ENCODE results near the gene NALCN. TPM values are rescaled to one million over a fixed set of nuclear protein-coding genes. Genes with fewer than 3 reads are reported as not detected.
"Not testable (repeated sequence)": the region's sequence is repeated elsewhere in the genome, so short reads cannot be mapped to it uniquely, and the experiment has no call there.

NALCN gene
- total and polyA plus RNA-seq, 4 donors: 0.09 to 0.92 (median 0.18) TPM

DNA sequence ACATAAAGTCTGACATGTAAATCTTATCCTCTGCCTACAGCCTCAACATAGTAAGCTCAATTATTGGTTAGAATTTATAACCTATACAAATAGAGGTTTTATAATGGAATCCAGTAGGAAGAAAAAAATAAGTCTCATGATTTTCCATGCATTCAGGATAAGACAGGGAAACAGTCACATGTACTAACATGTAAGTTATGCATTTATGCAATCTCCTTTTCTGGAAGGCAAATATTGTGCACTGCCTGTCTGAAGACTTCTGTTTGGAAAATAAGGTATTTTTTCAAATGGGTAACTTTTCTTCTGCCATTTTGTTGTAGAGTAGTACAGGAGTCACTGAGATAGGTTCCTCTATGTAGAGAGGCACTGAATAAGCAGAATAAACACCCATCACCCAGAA is 92.7 kb downstream of the NALCN start (continued):
- TF ChIP-seq, protein P1, sequence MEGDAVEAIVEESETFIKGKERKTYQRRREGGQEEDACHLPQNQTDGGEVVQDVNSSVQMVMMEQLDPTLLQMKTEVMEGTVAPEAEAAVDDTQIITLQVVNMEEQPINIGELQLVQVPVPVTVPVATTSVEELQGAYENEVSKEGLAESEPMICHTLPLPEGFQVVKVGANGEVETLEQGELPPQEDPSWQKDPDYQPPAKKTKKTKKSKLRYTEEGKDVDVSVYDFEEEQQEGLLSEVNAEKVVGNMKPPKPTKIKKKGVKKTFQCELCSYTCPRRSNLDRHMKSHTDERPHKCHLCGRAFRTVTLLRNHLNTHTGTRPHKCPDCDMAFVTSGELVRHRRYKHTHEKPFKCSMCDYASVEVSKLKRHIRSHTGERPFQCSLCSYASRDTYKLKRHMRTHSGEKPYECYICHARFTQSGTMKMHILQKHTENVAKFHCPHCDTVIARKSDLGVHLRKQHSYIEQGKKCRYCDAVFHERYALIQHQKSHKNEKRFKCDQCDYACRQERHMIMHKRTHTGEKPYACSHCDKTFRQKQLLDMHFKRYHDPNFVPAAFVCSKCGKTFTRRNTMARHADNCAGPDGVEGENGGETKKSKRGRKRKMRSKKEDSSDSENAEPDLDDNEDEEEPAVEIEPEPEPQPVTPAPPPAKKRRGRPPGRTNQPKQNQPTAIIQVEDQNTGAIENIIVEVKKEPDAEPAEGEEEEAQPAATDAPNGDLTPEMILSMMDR (IDR thresholded peaks at IDR 0.05; ENCODE audit: low read depth, low read length, missing input control): no peak
- TF ChIP-seq YY1 (IDR thresholded peaks at IDR 0.05): no peak

DNA sequence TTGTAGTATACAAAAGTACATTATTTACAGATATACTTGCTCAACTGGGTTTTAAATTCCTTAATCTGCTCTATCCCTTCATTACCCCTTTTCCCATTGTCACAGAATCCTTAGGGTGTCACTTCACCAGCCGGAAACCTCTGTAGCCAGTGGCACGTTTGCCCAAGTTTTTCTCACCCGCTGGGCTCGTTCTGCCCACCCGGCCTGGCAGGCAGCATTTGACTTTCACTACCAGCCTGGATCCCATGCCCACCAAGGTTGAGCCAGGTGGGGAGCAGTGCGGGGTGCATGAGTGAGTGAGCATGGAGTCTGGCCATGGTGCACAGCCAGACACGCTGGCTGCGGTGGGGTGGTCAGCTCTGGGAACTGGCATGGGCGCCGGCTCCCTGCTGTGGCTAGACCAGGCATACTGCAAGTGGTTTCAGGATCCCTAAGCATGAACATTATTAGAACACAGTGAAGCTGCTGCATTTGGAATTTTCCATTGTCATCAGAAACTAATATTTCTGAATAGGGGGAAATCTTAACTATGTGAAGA is 98.3 kb downstream of the NALCN start:
- no peaks in the 10 kb centered on the region for H3K4me1 ChIP-seq (ENCODE audit: control insufficient read depth in 4 of 4, insufficient read depth in 4 of 4, low read length in 3 of 4)
- H3K27me3 ChIP-seq (ENCODE audit: control insufficient read depth in 4 of 4, insufficient read depth in 4 of 4, low read length in 3 of 4): no peaks in the 10 kb centered on the region
- DNase-seq (ENCODE audit: low spot score): no peak
- H3K36me3 ChIP-seq (ENCODE audit: control insufficient read depth in 4 of 4, insufficient read depth in 3 of 4, low read depth in 1 of 4, low read length in 3 of 4): no peaks in the 10 kb centered on the region
- H3K9me3 ChIP-seq (ENCODE audit: control insufficient read depth in 4 of 4, low read length in 3 of 4): no peaks in the 10 kb centered on the region
- WGBS: 67% methylated on average over 10 of the region's 10 CpGs
- no peak overlapping the region for H3K4me3 ChIP-seq (ENCODE audit: low read depth in 1 of 3, low read length in 3 of 3)
- H3K27ac ChIP-seq (ENCODE audit: low read depth in 1 of 2, low read length in 2 of 2): no peak overlapping the region
- H3K9ac ChIP-seq (ENCODE audit: low read depth in 1 of 2, low read length in 2 of 2): no peak overlapping the region
- TF ChIP-seq, protein P2, sequence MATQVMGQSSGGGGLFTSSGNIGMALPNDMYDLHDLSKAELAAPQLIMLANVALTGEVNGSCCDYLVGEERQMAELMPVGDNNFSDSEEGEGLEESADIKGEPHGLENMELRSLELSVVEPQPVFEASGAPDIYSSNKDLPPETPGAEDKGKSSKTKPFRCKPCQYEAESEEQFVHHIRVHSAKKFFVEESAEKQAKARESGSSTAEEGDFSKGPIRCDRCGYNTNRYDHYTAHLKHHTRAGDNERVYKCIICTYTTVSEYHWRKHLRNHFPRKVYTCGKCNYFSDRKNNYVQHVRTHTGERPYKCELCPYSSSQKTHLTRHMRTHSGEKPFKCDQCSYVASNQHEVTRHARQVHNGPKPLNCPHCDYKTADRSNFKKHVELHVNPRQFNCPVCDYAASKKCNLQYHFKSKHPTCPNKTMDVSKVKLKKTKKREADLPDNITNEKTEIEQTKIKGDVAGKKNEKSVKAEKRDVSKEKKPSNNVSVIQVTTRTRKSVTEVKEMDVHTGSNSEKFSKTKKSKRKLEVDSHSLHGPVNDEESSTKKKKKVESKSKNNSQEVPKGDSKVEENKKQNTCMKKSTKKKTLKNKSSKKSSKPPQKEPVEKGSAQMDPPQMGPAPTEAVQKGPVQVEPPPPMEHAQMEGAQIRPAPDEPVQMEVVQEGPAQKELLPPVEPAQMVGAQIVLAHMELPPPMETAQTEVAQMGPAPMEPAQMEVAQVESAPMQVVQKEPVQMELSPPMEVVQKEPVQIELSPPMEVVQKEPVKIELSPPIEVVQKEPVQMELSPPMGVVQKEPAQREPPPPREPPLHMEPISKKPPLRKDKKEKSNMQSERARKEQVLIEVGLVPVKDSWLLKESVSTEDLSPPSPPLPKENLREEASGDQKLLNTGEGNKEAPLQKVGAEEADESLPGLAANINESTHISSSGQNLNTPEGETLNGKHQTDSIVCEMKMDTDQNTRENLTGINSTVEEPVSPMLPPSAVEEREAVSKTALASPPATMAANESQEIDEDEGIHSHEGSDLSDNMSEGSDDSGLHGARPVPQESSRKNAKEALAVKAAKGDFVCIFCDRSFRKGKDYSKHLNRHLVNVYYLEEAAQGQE (IDR thresholded peaks at IDR 0.05): no peak
- no peak for TF ChIP-seq RAD21 (IDR thresholded peaks at IDR 0.05)
- TF ChIP-seq SP1 (IDR thresholded peaks at IDR 0.05): no peak
- no peak for TF ChIP-seq YY1 (IDR thresholded peaks at IDR 0.05)
- TF ChIP-seq EGR1 (IDR thresholded peaks at IDR 0.05; ENCODE audit: low read depth in 2 of 2): no peak
- TF ChIP-seq, protein P1 (IDR thresholded peaks at IDR 0.05; ENCODE audit: low read depth, low read length, missing input control): no peak
- TF ChIP-seq TAF1 (conservative IDR thresholded peaks at IDR 0.05): no peak
- TF ChIP-seq, protein P3, sequence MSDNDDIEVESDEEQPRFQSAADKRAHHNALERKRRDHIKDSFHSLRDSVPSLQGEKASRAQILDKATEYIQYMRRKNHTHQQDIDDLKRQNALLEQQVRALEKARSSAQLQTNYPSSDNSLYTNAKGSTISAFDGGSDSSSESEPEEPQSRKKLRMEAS (IDR thresholded peaks at IDR 0.05): no peak
- no peak for TF ChIP-seq JUND (IDR thresholded peaks at IDR 0.05)
- TF ChIP-seq HNF4G (IDR thresholded peaks at IDR 0.05): no peak

DNA sequence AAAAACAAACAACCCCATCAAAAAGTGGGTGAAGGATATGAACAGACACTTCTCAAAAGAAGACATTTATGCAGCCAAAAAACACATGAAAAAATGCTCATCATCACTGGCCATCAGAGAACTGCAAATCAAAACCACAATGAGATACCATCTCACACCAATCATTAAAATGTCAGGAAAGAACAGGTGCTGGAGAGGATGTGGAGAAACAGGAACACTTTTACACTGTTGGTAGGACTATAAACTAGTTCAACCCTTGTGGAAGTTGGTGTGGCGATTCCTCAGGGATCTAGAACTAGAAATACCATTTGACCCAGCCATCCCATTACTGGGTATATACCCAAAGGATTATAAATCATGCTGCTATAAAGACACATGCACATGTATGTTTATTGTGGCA is 102.8 kb downstream of the NALCN start:
- H3K27ac ChIP-seq (ENCODE audit: low read depth in 1 of 2, low read length in 2 of 2); DNase-seq (ENCODE audit: low spot score); H3K9me3 ChIP-seq (ENCODE audit: control insufficient read depth in 4 of 4, low read length in 3 of 4): not testable (repeated sequence)

More for the DNA sequence above, 102.8 kb downstream of the NALCN start:
- H3K36me3 ChIP-seq (ENCODE audit: control insufficient read depth in 4 of 4, insufficient read depth in 3 of 4, low read depth in 1 of 4, low read length in 3 of 4); H3K27me3 ChIP-seq (ENCODE audit: control insufficient read depth in 4 of 4, insufficient read depth in 4 of 4, low read length in 3 of 4); H3K4me1 ChIP-seq (ENCODE audit: control insufficient read depth in 4 of 4, insufficient read depth in 4 of 4, low read length in 3 of 4); H3K4me3 ChIP-seq (ENCODE audit: low read depth in 1 of 3, low read length in 3 of 3); H3K9ac ChIP-seq (ENCODE audit: low read depth in 1 of 2, low read length in 2 of 2): not testable (repeated sequence)
- WGBS: 44% methylated on average over 1 of the region's 1 CpG

All from liver (tissue), 9 donors.